A549 (cell line): ENCODE data around the gene SNRPA1. TPM values are rescaled to one million over a fixed set of nuclear protein-coding genes. Genes with fewer than 3 reads are reported as not detected.

Source experiments
- ATAC-seq, 2 experiments: fragments of 200-7000 bp in 1 of 2; fragments of >200 bp in 1 of 2; cut with Nextera tagmentation in 1 of 2; cut with Tn5 transposase in 1 of 2; 3 replicates each; pipeline versions ENCODE4 v1.8.0 to v1.9.1; 2018 to 2020; ENCODE audit warnings: mild to moderate bottlenecking in 1 of 2, moderate library complexity in 1 of 2
- CTCF ChIA-PET: fragments of 300-600 bp; sonication (Branson Sonifier 250); formaldehyde crosslinking; extraction: SDS; loops from one replicate; lab custom pipeline; 2021; ENCODE audit warnings: antibody characterized with exemption, inconsistent platforms; lab: Yijun Ruan, JAX
- POLR2A ChIA-PET: fragments of 350-600 bp; formaldehyde crosslinking; extraction: SDS; loops from one replicate; lab custom pipeline; 2021; ENCODE audit warnings: antibody characterized with exemption, inconsistent platforms; lab: Yijun Ruan, JAX
- DNase-seq, 2 experiments: peaks; one replicate each; pipeline versions ENCODE4 v3.0.0 to v3.0.0-alpha.2; 2011 to 2016; ENCODE audit warnings: low read depth in 1 of 2, low spot score in 1 of 2
- FAIRE-seq: peaks from 2 replicates; lab custom pipeline; 2011; peaks lifted over from hg19 to GRCh38; lab: Jason Lieb, UNC
- H3K27ac ChIP-seq, 2 experiments: fragments of >200 bp; sonication (Bioruptor Twin); formaldehyde crosslinking; 3 replicates each; pipeline ENCODE4 v1.5.1; 2016 to 2017
- H3K4me1 ChIP-seq: fragments of >200 bp; sonication (Bioruptor Twin); formaldehyde crosslinking; 3 replicates; pipeline ENCODE4 v1.6.1; 2016
- H3K4me2 ChIP-seq: fragments of >200 bp; sonication (Bioruptor Twin); formaldehyde crosslinking; 3 replicates; pipeline ENCODE4 v1.6.1; 2016
- H3K4me3 ChIP-seq: fragments of >200 bp; sonication (Bioruptor Twin); formaldehyde crosslinking; 3 replicates; pipeline ENCODE4 v1.5.1; 2016
- H3K9me3 ChIP-seq: fragments of >200 bp; sonication (Bioruptor Twin); formaldehyde crosslinking; 3 replicates; pipeline ENCODE4 v1.6.1; 2016
- CBX8 ChIP-seq: fragments of 200-600 bp; sonication (generic); IDR thresholded peaks from 2 replicates; pipeline ENCODE4 v1.6.1; 2016
- CTCF ChIP-seq: fragments of >200 bp; sonication (Bioruptor Twin); formaldehyde crosslinking; IDR thresholded peaks from 3 replicates; pipeline ENCODE4 v1.5.1; 2016
- EP300 ChIP-seq, 2 experiments: fragments of >200 bp; sonication (Bioruptor Twin); formaldehyde crosslinking; IDR thresholded peaks; 2 replicates in 1 of 2; 3 replicates in 1 of 2; pipeline ENCODE4 v1.6.1; 2016 to 2017
- FOSB ChIP-seq: fragments of 250-450 bp; sonication (Bioruptor Pico); IDR thresholded peaks from 2 replicates; pipeline ENCODE4 v1.5.0; 2020; ENCODE audit warnings: mild to moderate bottlenecking, moderate library complexity
- GATA3 ChIP-seq: IDR thresholded peaks from 2 replicates; pipeline ENCODE4 v1.6.1; 2012; ENCODE audit warnings: borderline replicate concordance
- HDAC2 ChIP-seq: fragments of 200-600 bp; sonication (generic); IDR thresholded peaks from 2 replicates; pipeline ENCODE4 v1.6.1; 2016
- HOXA7 ChIP-seq: fragments of 250-450 bp; sonication (Bioruptor Pico); IDR thresholded peaks from 2 replicates; pipeline ENCODE4 v1.5.0; 2020; ENCODE audit warnings: mild to moderate bottlenecking, moderate library complexity
- JUNB ChIP-seq: fragments of >200 bp; sonication (Bioruptor Twin); formaldehyde crosslinking; IDR thresholded peaks from 2 replicates; pipeline ENCODE4 v1.6.1; 2016
- KDM5A ChIP-seq: fragments of 200-600 bp; sonication (generic); IDR thresholded peaks from 2 replicates; pipeline ENCODE4 v1.6.1; 2016; ENCODE audit warnings: antibody characterized with exemption, mild to moderate bottlenecking
- MAFK ChIP-seq: fragments of 450-650 bp; IDR thresholded peaks from 2 replicates; pipeline ENCODE4 v1.6.1; 2014; ENCODE audit not compliant: partially characterized antibody
- MYC ChIP-seq: IDR thresholded peaks from 2 replicates; pipeline ENCODE4 v1.6.1; 2012; ENCODE audit warnings: mild to moderate bottlenecking, inconsistent platforms, low read length, improper control_type of control experiment, borderline replicate concordance
- NFE2L2 ChIP-seq: fragments of 150-350 bp; conservative IDR thresholded peaks from 2 replicates; pipeline ENCODE4 v1.6.1; 2014; ENCODE audit warnings: low read length
- PHF8 ChIP-seq: fragments of 200-600 bp; sonication (generic); IDR thresholded peaks from 2 replicates; pipeline ENCODE4 v1.6.1; 2016; ENCODE audit warnings: low read depth, mild to moderate bottlenecking, antibody characterized with exemption, moderate library complexity, borderline replicate concordance
- RAD21 ChIP-seq, 2 experiments: fragments of >200 bp in 1 of 2; sonication (Bioruptor Twin) in 1 of 2; formaldehyde crosslinking in 1 of 2; IDR thresholded peaks in 1 of 2; conservative IDR thresholded peaks in 1 of 2; 2 replicates in 1 of 2; 3 replicates in 1 of 2; pipeline ENCODE4 v1.6.1; 2012 to 2018; ENCODE audit warnings: inconsistent platforms in 1 of 2
- SMC3 ChIP-seq: fragments of >200 bp; sonication (Bioruptor Twin); formaldehyde crosslinking; IDR thresholded peaks from 3 replicates; pipeline ENCODE4 v1.6.1; 2018; ENCODE audit warnings: inconsistent platforms
- TP53 ChIP-seq: fragments of 250-450 bp; sonication (Bioruptor Pico); IDR thresholded peaks from 2 replicates; pipeline ENCODE4 v1.5.0; 2021; ENCODE audit warnings: mild to moderate bottlenecking, moderate library complexity
- ZFP36 ChIP-seq: fragments of 450-650 bp; IDR thresholded peaks from 2 replicates; pipeline ENCODE4 v1.6.1; 2014; ENCODE audit warnings: borderline replicate concordance; ENCODE audit not compliant: partially characterized antibody
- WGBS: methylation state at CpG from one replicate; pipeline ENCODE4 v1.1.6; 2017; ENCODE audit errors: missing lambda C conversion rate; 5-methylcytosine and 5-hydroxymethylcytosine counted together
- polyA plus RNA-seq, 4 experiments: library from polyadenylated mRNA; depleted of rRNA in 3 of 4; stranded (reverse); fragments of >200 nt; fragmentation: RNase III in 1 of 4; extraction: RNeasy Plus Mini Kit Qiagen cat#74134 plus additional on column Dnase treatment in 1 of 4; gene quantifications; 2 replicates in 3 of 4; 3 replicates in 1 of 4; pipeline ENCODE4 v1.2.3, GENCODE V29; 2011 to 2017
- TF ChIP-seq, protein P1 (sequence below): fragments of 250-450 bp; sonication (Bioruptor Pico); IDR thresholded peaks from 2 replicates; pipeline ENCODE4 v1.5.0; 2020; ENCODE audit warnings: low read depth, mild to moderate bottlenecking, moderate library complexity
- TF ChIP-seq, protein P2 (sequence below): fragments of >200 bp; sonication (Bioruptor Twin); formaldehyde crosslinking; IDR thresholded peaks from 2 replicates; pipeline ENCODE4 v1.6.1; 2016

The SNRPA1 gene
- polyA plus RNA-seq, 2 of the 4 experiments (the other 2 are of a cell fraction), result 140 to 177 TPM

DNA sequence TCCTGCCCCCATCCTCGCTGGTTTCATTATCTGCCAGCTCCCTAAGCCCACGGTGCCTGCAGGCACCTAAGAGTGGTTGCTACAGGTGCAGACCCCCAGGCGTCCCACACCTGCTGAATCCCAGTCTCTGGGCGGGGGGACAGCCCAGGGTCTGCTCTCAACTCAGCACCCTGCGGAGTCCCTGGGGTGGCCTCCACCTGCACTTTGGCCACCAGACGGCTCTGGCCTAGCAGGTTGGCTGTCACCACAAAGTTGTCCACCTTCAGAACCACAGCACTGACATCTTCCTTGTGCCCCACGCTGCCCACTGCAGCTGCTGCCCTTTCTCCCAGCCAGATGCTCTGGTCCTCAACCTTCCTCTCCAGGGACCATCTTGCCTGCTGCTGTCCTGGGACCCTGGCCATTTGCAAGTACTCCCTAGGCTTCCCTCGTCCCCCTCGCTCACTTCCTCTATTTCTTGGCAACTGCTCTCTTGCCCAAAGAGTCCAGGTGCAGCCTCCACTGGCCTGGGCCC lies 34.9 kb upstream of the SNRPA1 start:
- peaks cover 10% of the 10 kb centered on the region; the same call in 2 of the 3 replicates for H3K9me3 ChIP-seq
- no peak overlapping the region for H3K4me2 ChIP-seq
- FAIRE-seq, result no peak
- DNase-seq, result no peak
- H3K4me3 ChIP-seq, result no peak overlapping the region
- TF ChIP-seq ZFP36, result no peak
- TF ChIP-seq FOSB (CRISPR knock-in tag), result no peak
- no peak for TF ChIP-seq GATA3
- TF ChIP-seq HOXA7 (CRISPR knock-in tag), result no peak
- H3K27ac ChIP-seq, result no peak overlapping the region
- ChIA-PET CTCF (interaction anchor here (1.0 to 1.1 kb wide), 2 partner anchors 11 to 334 kb away, joined by 4 read pairs; no protein-coding TSS in a partner anchor), POLR2A (no interaction called here)
- 79% methylated on average over 8 of the region's 9 CpGs for WGBS
- no peak for ATAC-seq
- no peaks in the 10 kb centered on the region for H3K4me1 ChIP-seq

DNA sequence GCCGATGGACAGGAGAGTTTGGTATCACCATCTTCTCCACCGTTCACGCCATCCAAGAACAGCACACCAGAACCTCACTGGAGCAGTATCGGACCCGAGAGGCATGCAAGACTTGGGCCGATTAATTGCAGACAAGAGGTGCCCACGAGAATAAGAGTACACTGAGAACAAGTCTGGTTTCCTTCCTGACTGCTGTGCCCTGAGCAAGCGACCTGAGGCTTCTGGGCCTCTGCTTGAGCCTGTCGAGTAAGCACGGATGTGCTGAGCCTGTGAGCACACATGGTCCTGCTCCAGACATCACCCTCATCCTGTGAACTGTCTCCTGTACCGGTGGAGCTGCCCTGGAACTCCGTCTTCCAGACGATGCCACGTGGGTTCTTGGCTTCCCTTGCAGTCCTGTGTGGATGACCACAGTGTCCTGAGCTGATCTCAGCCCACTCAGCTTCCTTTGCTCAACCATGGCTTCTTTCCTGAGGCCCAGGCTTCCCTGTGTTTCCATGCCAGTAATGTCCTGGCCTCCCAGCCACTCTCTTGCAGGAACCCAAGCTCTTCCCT lies 34.3 kb upstream of the SNRPA1 start:
- 71% methylated on average over 14 of the region's 14 CpGs for WGBS
- Histone ChIP-seq H3K4me2 (no peak overlapping the region), H3K9me3 (peaks cover 4% of the 10 kb centered on the region; the same call in 2 of the 3 replicates), H3K4me3 (no peak overlapping the region), H3K27ac (no peak overlapping the region), H3K4me1 (no peaks in the 10 kb centered on the region)
- POLR2A ChIA-PET, result no interaction called here
- CTCF ChIA-PET, result interaction anchor here (1.0 to 1.1 kb wide), 2 partner anchors 11 to 335 kb away, joined by 4 read pairs; no protein-coding TSS in a partner anchor
- TF ChIP-seq MYC (no peak), FOSB (CRISPR knock-in tag) (no peak), CBX8 (no peak), TP53 (CRISPR knock-in tag) (no peak), KDM5A (no peak), PHF8 (no peak)
- TF ChIP-seq, protein P1, sequence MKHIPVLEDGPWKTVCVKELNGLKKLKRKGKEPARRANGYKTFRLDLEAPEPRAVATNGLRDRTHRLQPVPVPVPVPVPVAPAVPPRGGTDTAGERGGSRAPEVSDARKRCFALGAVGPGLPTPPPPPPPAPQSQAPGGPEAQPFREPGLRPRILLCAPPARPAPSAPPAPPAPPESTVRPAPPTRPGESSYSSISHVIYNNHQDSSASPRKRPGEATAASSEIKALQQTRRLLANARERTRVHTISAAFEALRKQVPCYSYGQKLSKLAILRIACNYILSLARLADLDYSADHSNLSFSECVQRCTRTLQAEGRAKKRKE (CRISPR knock-in tag), result no peak
- TF ChIP-seq, protein P2, sequence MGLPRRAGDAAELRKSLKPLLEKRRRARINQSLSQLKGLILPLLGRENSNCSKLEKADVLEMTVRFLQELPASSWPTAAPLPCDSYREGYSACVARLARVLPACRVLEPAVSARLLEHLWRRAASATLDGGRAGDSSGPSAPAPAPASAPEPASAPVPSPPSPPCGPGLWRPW, result no peak
- no peak for DNase-seq
- ATAC-seq, result no peak
- FAIRE-seq, result no peak

DNA sequence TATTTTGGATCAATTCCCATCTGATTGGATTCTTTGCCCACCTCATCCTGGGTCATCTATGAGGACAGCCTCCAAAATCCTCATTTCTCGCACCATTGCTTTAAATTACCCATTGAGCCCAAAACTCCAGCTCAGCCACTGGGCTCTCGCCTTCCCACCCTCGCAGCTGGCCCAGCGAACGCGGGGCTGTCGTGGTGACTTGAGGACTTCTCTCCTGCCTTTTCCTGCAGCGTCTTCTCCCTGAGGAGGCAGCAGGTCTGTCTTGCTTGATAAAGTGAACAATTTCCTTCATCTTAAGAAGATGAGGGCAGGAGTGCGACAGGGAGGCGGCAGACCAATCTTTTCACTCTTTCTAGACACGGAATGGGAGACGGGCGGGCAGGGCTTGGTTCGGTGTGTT lies 33.0 kb upstream of the SNRPA1 start:
- no peak for ATAC-seq
- no peak overlapping the region for H3K4me2 ChIP-seq
- no peaks in the 10 kb centered on the region for H3K4me1 ChIP-seq
- no peak for DNase-seq
- no peaks in the 10 kb centered on the region for H3K9me3 ChIP-seq
- 90% methylated on average over 14 of the region's 14 CpGs for WGBS
- no peak for FAIRE-seq
- ChIA-PET CTCF (interaction anchor here (0.7 kb wide), 1 partner anchor 26 kb away, joined by 3 read pairs; no protein-coding TSS in a partner anchor), POLR2A (no interaction called here)
- TF ChIP-seq NFE2L2 (no peak), JUNB (no peak), HDAC2 (no peak), MAFK (no peak), EP300 (IDR thresholded peaks at IDR 0.05) (no peak), CTCF (no peak), FOSB (CRISPR knock-in tag) (no peak), SMC3 (no peak), RAD21 (conservative IDR thresholded peaks at IDR 0.05 in 1 of 2, IDR thresholded peaks at IDR 0.05 in 1 of 2) (no peak)
- no peak overlapping the region for H3K27ac ChIP-seq
- no peak overlapping the region for H3K4me3 ChIP-seq
